OCI-LY1 (cell line): ENCODE measurements around the gene PARD6B.

ENCODE experiments used
- CTCF ChIP-seq: fragments of 200-600 bp; sonication (generic), shearing (Covaris generic); IDR thresholded peaks from 2 replicates; pipeline ENCODE4 v1.5.1; 2017; ENCODE audit warnings: mild to moderate bottlenecking, antibody characterized with exemption, low read length, moderate library complexity, mixed read lengths
- EZH2 ChIP-seq: fragments of 200-600 bp; sonication (generic), shearing (Covaris generic); IDR thresholded peaks from 2 replicates; pipeline ENCODE4 v1.8.0; 2017; ENCODE audit warnings: borderline replicate concordance, mixed run types, mild to moderate bottlenecking, antibody characterized with exemption, low read length, moderate library complexity, mixed read lengths

- TF ChIP-seq EZH2 (no peak), CTCF (no peak)
These were observed 41.2 kb downstream of the PARD6B start for GRCh38 chr20:50772420-50773185.
